NCI-H2171 (cell line): ENCODE data around the gene TSC2.
"Not testable (repeated sequence)": the region's sequence is repeated elsewhere in the genome, so short reads cannot be mapped to it uniquely, and the experiment has no call there.

Experiments used
- DNase-seq: peaks from one replicate; lab custom pipeline; 2025; lab: John Stamatoyannopoulos, UW

The TSC2 gene

GRCh38 chr16:2086106-2086742 lies 38.4 kb downstream of the TSC2 start:
- no peak for DNase-seq

GRCh38 chr16:2086812-2087747 lies 39.3 kb downstream of the TSC2 start:
- DNase-seq = no peak

- DNase-seq = no peak
Measured at GRCh38 chr16:2087748-2088631, 40.2 kb downstream of the TSC2 start.

GRCh38 chr16:2088759-2089358 lies 41.1 kb downstream of the TSC2 start:
- peak; percentile 25 for DNase-seq

- DNase-seq = no peak
Measured at GRCh38 chr16:2089706-2090480, 42.1 kb downstream of the TSC2 start.

- DNase-seq = no peak
Measured at GRCh38 chr16:2090481-2090776, 42.6 kb downstream of the TSC2 start.

GRCh38 chr16:2090777-2091546 lies 43.2 kb downstream of the TSC2 start:
- DNase-seq = no peak

GRCh38 chr16:2091547-2092255 lies 43.9 kb downstream of the TSC2 start:
- no peak for DNase-seq

GRCh38 chr16:2092256-2092620 lies 44.5 kb downstream of the TSC2 start:
- no peak for DNase-seq

GRCh38 chr16:2092866-2093265 lies 45.1 kb downstream of the TSC2 start:
- DNase-seq = no peak

- no peak for DNase-seq
Measured at GRCh38 chr16:2093793-2094192, 46.0 kb downstream of the TSC2 start.

- no peak for DNase-seq
Measured at GRCh38 chr16:2095315-2095853, 47.6 kb downstream of the TSC2 start.

GRCh38 chr16:2095918-2096582 lies 48.3 kb downstream of the TSC2 start:
- DNase-seq = no peak

GRCh38 chr16:2096853-2097595 lies 49.2 kb downstream of the TSC2 start:
- DNase-seq = no peak

GRCh38 chr16:2097689-2098088 lies 49.9 kb downstream of the TSC2 start:
- not testable (repeated sequence) for DNase-seq

GRCh38 chr16:2101581-2101980 lies 53.8 kb downstream of the TSC2 start:
- not testable (repeated sequence) for DNase-seq

- DNase-seq = no peak
Measured at GRCh38 chr16:2102471-2102870, 54.7 kb downstream of the TSC2 start.

- DNase-seq = not testable (repeated sequence)
Measured at GRCh38 chr16:2104464-2104863, 56.7 kb downstream of the TSC2 start.
